Heart left ventricle (tissue), 13 donors: Measurements from ENCODE around the gene PRDM15.

Source experiments
- CTCF ChIP-seq, 12 donors: fragments of 200-600 bp; sonication (generic) in 4 of 12; IDR thresholded peaks; one replicate each; pipeline versions ENCODE4 v1.5.0 to v1.8.0; 2018 to 2022; ENCODE audit warnings: antibody characterized with exemption in 12 of 12, mild to moderate bottlenecking in 5 of 12
- POLR2A ChIP-seq, 2 donors: fragments of 450-650 bp; IDR thresholded peaks; one replicate each; pipeline ENCODE4 v1.6.1; 2017; ENCODE audit warnings: antibody characterized with exemption in 2 of 2, mild to moderate bottlenecking in 2 of 2, moderate library complexity in 2 of 2
- donor health status: ischemic (EF 13 %, LVEDD 7.1; RV severe dilation, severe dysfunction).
- donor health status: DM: no; HTN: yes; CAD: no.
- donor health status: DM: no; HTN: no; CAD: no.
- donor health status: ischemic (EF 25% LVEDD 6.9; RV normal size, moderate dysfunction).
- donor health status: ischemic (EF 25% LVEDD 5.7; RV mildly dilated, moderate dysfunction).
- donor health status: ischemic (EF 35%, LVEDD 5.7; RV mildly dilated, moderate dysfunction).
- donor health status: nonischemic (EF 11% LVEDD 7.7; RV severe dilation, severe dysfunction).
- donor health status: DM: yes; HTN: yes; CAD: no.
- donor health status: PGD.
- donor health status: ischemic (EF 29% LVEDD 5.4; RV normal size, mild dysfunction).
- donor health status: nonischemic (EF 23%, LVEDD 6.1; RV moderate dilation, normal function).

- TF ChIP-seq CTCF (IDR thresholded peaks at IDR 0.05) (no peak), POLR2A (IDR thresholded peaks at IDR 0.05) (no peak)
These were observed 17.2 kb downstream of the PRDM15 start for GRCh38 chr21:41861987-41862386.
